ENCODE data around the gene PPP1R1C. TPM values are rescaled to one million over a fixed set of nuclear protein-coding genes. Genes with fewer than 3 reads are reported as not detected.
A peak's percentile ranks its signal among the peaks of the same experiment; 100 is the strongest.

The PPP1R1C gene
- total and polyA plus RNA-seq, 5 donors from 2014 or later = not detected

GRCh38 chr2:181988154-181988924 lies 2.7 kb downstream of the PPP1R1C start:
- DNase-seq = no peak
- no peaks in the 10 kb centered on the region for H3K36me3 ChIP-seq (ENCODE audit: control insufficient read depth, insufficient read depth, low read length)
- no peaks in the 10 kb centered on the region for H3K36me3 Mint-ChIP-seq

GRCh38 chr2:181989099-181989498 lies 3.4 kb downstream of the PPP1R1C start:
- Mint-ChIP-seq H3K9me3 (no peaks in the 10 kb centered on the region), H3K4me3 (no peak overlapping the region), H3K27ac (no peak overlapping the region), H3K4me1 (no peaks in the 10 kb centered on the region), H3K36me3 (no peaks in the 10 kb centered on the region), H3K27me3 (no peaks in the 10 kb centered on the region)
- Histone ChIP-seq H3K36me3 (ENCODE audit: control insufficient read depth, insufficient read depth, low read length) (no peaks in the 10 kb centered on the region), H3K4me3 (ENCODE audit: low read depth, low read length) (no peak overlapping the region), H3K9me3 (ENCODE audit: control insufficient read depth in 2 of 2, low read length in 2 of 2) (no peaks in the 10 kb centered on the region), H3K27ac (ENCODE audit: insufficient read depth, low read length, poor library complexity, severe bottlenecking) (no peak overlapping the region), H3K4me1 (ENCODE audit: control insufficient read depth, insufficient read depth, low read length, poor library complexity, severe bottlenecking) (no peaks in the 10 kb centered on the region), H3K27me3 (ENCODE audit: control insufficient read depth, insufficient read depth, low read length) (no peaks in the 10 kb centered on the region)
- DNase-seq (no peak), ATAC-seq (ENCODE audit: low read depth in 2 of 2) (no peak)

More at GRCh38 chr2:181988154-181988924, 2.7 kb downstream of the PPP1R1C start:
- Histone ChIP-seq H3K27ac (ENCODE audit: insufficient read depth, low read length, poor library complexity, severe bottlenecking) (no peak overlapping the region), H3K4me1 (ENCODE audit: control insufficient read depth, insufficient read depth, low read length, poor library complexity, severe bottlenecking) (no peaks in the 10 kb centered on the region), H3K4me3 (ENCODE audit: low read depth, low read length) (no peak overlapping the region), H3K27me3 (ENCODE audit: control insufficient read depth, insufficient read depth, low read length) (no peaks in the 10 kb centered on the region), H3K9me3 (ENCODE audit: control insufficient read depth in 2 of 2, low read length in 2 of 2) (no peaks in the 10 kb centered on the region)
- H3K27me3 Mint-ChIP-seq = no peaks in the 10 kb centered on the region
- no peak overlapping the region for H3K4me3 Mint-ChIP-seq
- no peaks in the 10 kb centered on the region for H3K9me3 Mint-ChIP-seq
- H3K27ac Mint-ChIP-seq = no peak overlapping the region
- H3K4me1 Mint-ChIP-seq = no peaks in the 10 kb centered on the region
- no peak for ATAC-seq (ENCODE audit: low read depth in 2 of 2)

- Histone ChIP-seq H3K4me3 (ENCODE audit: low read depth, low read length) (no peak overlapping the region), H3K9me3 (ENCODE audit: control insufficient read depth in 2 of 2, low read length in 2 of 2) (no peaks in the 10 kb centered on the region), H3K27me3 (ENCODE audit: control insufficient read depth, insufficient read depth, low read length) (no peaks in the 10 kb centered on the region), H3K27ac (ENCODE audit: insufficient read depth, low read length, poor library complexity, severe bottlenecking) (no peak overlapping the region), H3K36me3 (ENCODE audit: control insufficient read depth, insufficient read depth, low read length) (no peaks in the 10 kb centered on the region), H3K4me1 (ENCODE audit: control insufficient read depth, insufficient read depth, low read length, poor library complexity, severe bottlenecking) (no peaks in the 10 kb centered on the region)
- no peaks in the 10 kb centered on the region for H3K36me3 Mint-ChIP-seq
- H3K9me3 Mint-ChIP-seq = no peaks in the 10 kb centered on the region
- DNase-seq (no peak), ATAC-seq (ENCODE audit: low read depth in 2 of 2) (peak in 1 of 2 donors; percentile 41)
- no peak overlapping the region for H3K4me3 Mint-ChIP-seq
- no peak overlapping the region for H3K27ac Mint-ChIP-seq
- H3K4me1 Mint-ChIP-seq = no peaks in the 10 kb centered on the region
- H3K27me3 Mint-ChIP-seq = no peaks in the 10 kb centered on the region
Observed at GRCh38 chr2:181991171-181991885, 5.7 kb downstream of the PPP1R1C start.

- Mint-ChIP-seq H3K27me3 (no peaks in the 10 kb centered on the region), H3K4me1 (no peaks in the 10 kb centered on the region), H3K36me3 (no peaks in the 10 kb centered on the region), H3K9me3 (no peaks in the 10 kb centered on the region), H3K4me3 (no peak overlapping the region), H3K27ac (no peak overlapping the region)
- H3K4me3 ChIP-seq (ENCODE audit: low read depth, low read length) = no peak overlapping the region
- H3K36me3 ChIP-seq (ENCODE audit: control insufficient read depth, insufficient read depth, low read length) = no peaks in the 10 kb centered on the region
- no peak overlapping the region for H3K27ac ChIP-seq (ENCODE audit: insufficient read depth, low read length, poor library complexity, severe bottlenecking)
- no peak for ATAC-seq (ENCODE audit: low read depth in 2 of 2)
- no peak for DNase-seq
- no peaks in the 10 kb centered on the region for H3K9me3 ChIP-seq (ENCODE audit: control insufficient read depth in 2 of 2, low read length in 2 of 2)
- no peaks in the 10 kb centered on the region for H3K4me1 ChIP-seq (ENCODE audit: control insufficient read depth, insufficient read depth, low read length, poor library complexity, severe bottlenecking)
- H3K27me3 ChIP-seq (ENCODE audit: control insufficient read depth, insufficient read depth, low read length) = no peaks in the 10 kb centered on the region
Observed at GRCh38 chr2:181992776-181993175, 7.1 kb downstream of the PPP1R1C start.

- Mint-ChIP-seq H3K9me3 (no peaks in the 10 kb centered on the region), H3K27ac (no peak overlapping the region), H3K4me1 (no peaks in the 10 kb centered on the region), H3K27me3 (no peaks in the 10 kb centered on the region), H3K36me3 (no peaks in the 10 kb centered on the region), H3K4me3 (no peak overlapping the region)
- no peaks in the 10 kb centered on the region for H3K27me3 ChIP-seq (ENCODE audit: control insufficient read depth, insufficient read depth, low read length)
- H3K9me3 ChIP-seq (ENCODE audit: control insufficient read depth in 2 of 2, low read length in 2 of 2) = no peaks in the 10 kb centered on the region
- no peaks in the 10 kb centered on the region for H3K36me3 ChIP-seq (ENCODE audit: control insufficient read depth, insufficient read depth, low read length)
- ATAC-seq (ENCODE audit: low read depth in 2 of 2) = no peak
- H3K4me3 ChIP-seq (ENCODE audit: low read depth, low read length) = no peak overlapping the region
- H3K27ac ChIP-seq (ENCODE audit: insufficient read depth, low read length, poor library complexity, severe bottlenecking) = no peak overlapping the region
- DNase-seq = no peak
- no peaks in the 10 kb centered on the region for H3K4me1 ChIP-seq (ENCODE audit: control insufficient read depth, insufficient read depth, low read length, poor library complexity, severe bottlenecking)
Observed at GRCh38 chr2:181995289-181995688, 9.6 kb downstream of the PPP1R1C start.

GRCh38 chr2:181998041-181998835 lies 12.6 kb downstream of the PPP1R1C start:
- H3K36me3 ChIP-seq (ENCODE audit: control insufficient read depth, insufficient read depth, low read length) = no peaks in the 10 kb centered on the region
- no peak overlapping the region for H3K27ac ChIP-seq (ENCODE audit: insufficient read depth, low read length, poor library complexity, severe bottlenecking)
- Mint-ChIP-seq H3K27me3 (no peaks in the 10 kb centered on the region), H3K36me3 (no peaks in the 10 kb centered on the region), H3K4me1 (no peaks in the 10 kb centered on the region), H3K27ac (no peak overlapping the region), H3K9me3 (no peaks in the 10 kb centered on the region), H3K4me3 (no peak overlapping the region)
- no peaks in the 10 kb centered on the region for H3K27me3 ChIP-seq (ENCODE audit: control insufficient read depth, insufficient read depth, low read length)
- ATAC-seq (ENCODE audit: low read depth in 2 of 2) (no peak), DNase-seq (no peak)
- no peak overlapping the region for H3K4me3 ChIP-seq (ENCODE audit: low read depth, low read length)
- H3K4me1 ChIP-seq (ENCODE audit: control insufficient read depth, insufficient read depth, low read length, poor library complexity, severe bottlenecking) = no peaks in the 10 kb centered on the region
- no peaks in the 10 kb centered on the region for H3K9me3 ChIP-seq (ENCODE audit: control insufficient read depth in 2 of 2, low read length in 2 of 2)

- DNase-seq = no peak
- Mint-ChIP-seq H3K4me3 (no peak overlapping the region), H3K27me3 (no peaks in the 10 kb centered on the region), H3K9me3 (no peaks in the 10 kb centered on the region), H3K36me3 (no peaks in the 10 kb centered on the region), H3K27ac (no peak overlapping the region), H3K4me1 (no peaks in the 10 kb centered on the region)
- H3K36me3 ChIP-seq (ENCODE audit: control insufficient read depth, insufficient read depth, low read length) = no peaks in the 10 kb centered on the region
- ATAC-seq (ENCODE audit: low read depth in 2 of 2) = no peak
- no peak overlapping the region for H3K4me3 ChIP-seq (ENCODE audit: low read depth, low read length)
- H3K27me3 ChIP-seq (ENCODE audit: control insufficient read depth, insufficient read depth, low read length) = no peaks in the 10 kb centered on the region
- no peak overlapping the region for H3K27ac ChIP-seq (ENCODE audit: insufficient read depth, low read length, poor library complexity, severe bottlenecking)
- H3K4me1 ChIP-seq (ENCODE audit: control insufficient read depth, insufficient read depth, low read length, poor library complexity, severe bottlenecking) = no peaks in the 10 kb centered on the region
- no peaks in the 10 kb centered on the region for H3K9me3 ChIP-seq (ENCODE audit: control insufficient read depth in 2 of 2, low read length in 2 of 2)
Observed at GRCh38 chr2:181998891-181999654, 13.4 kb downstream of the PPP1R1C start.
